Astrocyte of the spinal cord (primary cell): ENCODE measurements around the gene ZNF527.
"Not testable (repeated sequence)": the region's sequence is repeated elsewhere in the genome, so short reads cannot be mapped to it uniquely, and the experiment has no call there.

Source experiments
- DNase-seq: peaks from one replicate; pipeline ENCODE4 v3.0.0; 2011; ENCODE audit warnings: low read depth, low spot score
- H3K4me3 ChIP-seq: 2 replicates; pipeline ENCODE4 v1.5.1; 2011; ENCODE audit warnings: low read depth, mild to moderate bottlenecking, low read length, moderate library complexity
- CTCF ChIP-seq: IDR thresholded peaks from 2 replicates; pipeline ENCODE4 v1.5.1; 2012; ENCODE audit warnings: low read depth, mild to moderate bottlenecking, low read length, inconsistent platforms
- in situ Hi-C: cut with HindIII; loops from 2 replicates; pipeline ENCODE4 v1.10.0; 2017; ENCODE audit warnings: low sequenced_read_pairs

ZNF527 gene

GRCh38 chr19:37346091-37346490, 24.8 kb upstream of the ZNF527 start:
- no peak for TF ChIP-seq CTCF
- H3K4me3 ChIP-seq: no peak overlapping the region
- DNase-seq: no peak
- in situ Hi-C loops: no loop called here

- no peak for TF ChIP-seq CTCF
- no peak for DNase-seq
- H3K4me3 ChIP-seq: no peak overlapping the region
- in situ Hi-C loops: no loop called here
Measured at GRCh38 chr19:37348060-37348459, 22.8 kb upstream of the ZNF527 start.

GRCh38 chr19:37353968-37354367, 16.9 kb upstream of the ZNF527 start:
- no peak for TF ChIP-seq CTCF

GRCh38 chr19:37355901-37356300, 15.0 kb upstream of the ZNF527 start:
- no peak for TF ChIP-seq CTCF
- H3K4me3 ChIP-seq: no peak overlapping the region
- no peak for DNase-seq
- in situ Hi-C loops: no loop called here

More at GRCh38 chr19:37353968-37354367, 16.9 kb upstream of the ZNF527 start:
- no peak for DNase-seq
- no peak overlapping the region for H3K4me3 ChIP-seq
- in situ Hi-C loops: no loop called here

GRCh38 chr19:37361994-37362393, 8.9 kb upstream of the ZNF527 start:
- no peak for TF ChIP-seq CTCF
- H3K4me3 ChIP-seq: no peak overlapping the region
- peak; percentile 51 for DNase-seq
- in situ Hi-C loops: no loop called here

- in situ Hi-C loops: no loop called here
- no peak for DNase-seq
- peak; percentile 24 for TF ChIP-seq CTCF
- H3K4me3 ChIP-seq: no peak overlapping the region
Measured at GRCh38 chr19:37362733-37363132, 8.2 kb upstream of the ZNF527 start.

GRCh38 chr19:37370386-37370879, 466 bp upstream of the ZNF527 start:
- DNase-seq, in situ Hi-C loops: not testable (repeated sequence)
- H3K4me3 ChIP-seq: peak overlapping the region; percentile 80
